Stimulated activated CD8-positive, alpha-beta memory T cell treated with anti-CD3 and anti-CD28 coated beads, Interleukin-15, amount 100 ng/mL, for 48 hours (primary cell): ENCODE measurements around the gene DRAM2.
"Not testable (repeated sequence)": the region's sequence is repeated elsewhere in the genome, so short reads cannot be mapped to it uniquely, and the experiment has no call there.

ENCODE experiments used
- DNase-seq, 2 donors: peaks; one replicate each; pipeline ENCODE4 v3.0.0-alpha.2; 2020; ENCODE audit warnings: low read depth in 2 of 2

The DRAM2 gene

GRCh38 chr1:111142356-111142975 lies 2.6 kb upstream of the DRAM2 start:
- no peak for DNase-seq

- DNase-seq = no peak
Observed at GRCh38 chr1:111141245-111142220, 1.6 kb upstream of the DRAM2 start.

GRCh38 chr1:111140680-111140967 lies 731 bp upstream of the DRAM2 start:
- no peak for DNase-seq

GRCh38 chr1:111139324-111139955 lies 453 bp downstream of the DRAM2 start:
- no peak for DNase-seq

- DNase-seq = no peak
Observed at GRCh38 chr1:111133866-111134265, 6.0 kb downstream of the DRAM2 start.

GRCh38 chr1:111131693-111132092 lies 8.2 kb downstream of the DRAM2 start:
- no peak for DNase-seq

GRCh38 chr1:111129376-111129775 lies 10.5 kb downstream of the DRAM2 start:
- DNase-seq = no peak

- no peak for DNase-seq
Observed at GRCh38 chr1:111127923-111128643, 11.8 kb downstream of the DRAM2 start.

GRCh38 chr1:111126354-111126753 lies 13.5 kb downstream of the DRAM2 start:
- DNase-seq = no peak

GRCh38 chr1:111116496-111116895 lies 23.4 kb downstream of the DRAM2 start:
- DNase-seq = no peak

GRCh38 chr1:111110197-111110899 lies 29.5 kb downstream of the DRAM2 start:
- no peak for DNase-seq

GRCh38 chr1:111104981-111105380 lies 34.9 kb downstream of the DRAM2 start:
- DNase-seq = no peak

- no peak for DNase-seq
Observed at GRCh38 chr1:111101854-111102642, 37.8 kb downstream of the DRAM2 start.

GRCh38 chr1:111099289-111099688 lies 40.6 kb downstream of the DRAM2 start:
- DNase-seq = no peak

GRCh38 chr1:111097356-111098099 lies 42.4 kb downstream of the DRAM2 start:
- no peak for DNase-seq

GRCh38 chr1:111095421-111095820 lies 44.5 kb downstream of the DRAM2 start:
- DNase-seq = not testable (repeated sequence)

- DNase-seq = no peak
Observed at GRCh38 chr1:111089638-111090037, 50.3 kb downstream of the DRAM2 start.

- DNase-seq = no peak
Observed at GRCh38 chr1:111085676-111086075, 54.2 kb downstream of the DRAM2 start.

- no peak for DNase-seq
Observed at GRCh38 chr1:111084999-111085398, 54.9 kb downstream of the DRAM2 start.
